Naive thymus-derived CD4-positive, alpha-beta T cell (primary cell): ENCODE results near the gene SIPA1L3. TPM values are rescaled to one million over a fixed set of nuclear protein-coding genes. Genes with fewer than 3 reads are reported as not detected.

Experiments
- ATAC-seq: fragments of 150-1000 bp; cut with Tn5 transposase; 2 replicates; pipeline ENCODE4 v1.10.0; 2021; ENCODE audit warnings: mild to moderate bottlenecking, moderate library complexity
- CTCF ChIA-PET: fragments of 350-600 bp; sonication (Branson Sonifier 250); formaldehyde crosslinking; loops from one replicate; lab custom pipeline; 2021; ENCODE audit warnings: antibody characterized with exemption; lab: Charles Lee
- POLR2A ChIA-PET: fragments of 350-600 bp; sonication (Branson Sonifier 250); formaldehyde crosslinking; loops from one replicate; lab custom pipeline; 2021; ENCODE audit warnings: antibody characterized with exemption, inconsistent platforms; lab: Charles Lee
- DNase-seq, 9 donors: peaks; one replicate each; pipeline versions ENCODE4 v3.0.0 to v3.0.0-alpha.2; 2020 to 2022; ENCODE audit warnings: mixed read lengths in 1 of 9
- H3K27ac ChIP-seq: one replicate; pipeline ENCODE4 v1.7.0; 2013; ENCODE audit warnings: mild to moderate bottlenecking, low read depth, low read length, moderate library complexity
- H3K27me3 ChIP-seq, 2 donors: one replicate each; pipeline ENCODE4 v1.7.0; 2013; ENCODE audit warnings: low read length in 2 of 2, mild to moderate bottlenecking in 2 of 2, moderate library complexity in 2 of 2; ENCODE audit not compliant: control insufficient read depth in 2 of 2, insufficient read depth in 2 of 2
- H3K36me3 ChIP-seq, 3 experiments: 1 replicate in 2 of 3; 2 replicates in 1 of 3; pipeline ENCODE4 v1.7.0; 2013; ENCODE audit warnings: low read length in 3 of 3, mild to moderate bottlenecking in 3 of 3, moderate library complexity in 1 of 3; ENCODE audit not compliant: insufficient read depth in 3 of 3, control insufficient read depth in 2 of 3
- H3K4me1 ChIP-seq, 2 donors: one replicate each; pipeline ENCODE4 v1.7.0; 2013; ENCODE audit warnings: low read length in 2 of 2, mild to moderate bottlenecking in 2 of 2, moderate library complexity in 1 of 2; ENCODE audit not compliant: control insufficient read depth in 2 of 2, insufficient read depth in 2 of 2
- H3K4me3 ChIP-seq: 2 replicates; pipeline ENCODE4 v1.7.0; 2013; ENCODE audit warnings: mild to moderate bottlenecking, low read length
- H3K9me3 ChIP-seq, 3 experiments: 1 replicate in 2 of 3; 2 replicates in 1 of 3; pipeline ENCODE4 v1.7.0; 2013; ENCODE audit warnings: low read length in 3 of 3; ENCODE audit not compliant: control insufficient read depth in 2 of 3
- H3K27ac Mint-ChIP-seq, 9 donors: one replicate each; pipeline ENCODE4 v1.8.0; 2020 to 2022; ENCODE audit warnings: mixed read lengths in 9 of 9, mild to moderate bottlenecking in 8 of 9, moderate library complexity in 5 of 9, inconsistent platforms in 2 of 9
- H3K27me3 Mint-ChIP-seq, 5 donors: one replicate each; pipeline ENCODE4 v1.8.0; 2021 to 2022; ENCODE audit warnings: mixed read lengths in 5 of 5, mild to moderate bottlenecking in 1 of 5
- H3K36me3 Mint-ChIP-seq, 5 donors: one replicate each; pipeline ENCODE4 v1.8.0; 2020 to 2022; ENCODE audit warnings: mixed read lengths in 5 of 5, mild to moderate bottlenecking in 3 of 5, inconsistent platforms in 1 of 5
- H3K4me1 Mint-ChIP-seq, 7 donors: one replicate each; pipeline ENCODE4 v1.8.0; 2020 to 2022; ENCODE audit warnings: mixed read lengths in 7 of 7, mild to moderate bottlenecking in 3 of 7, inconsistent platforms in 1 of 7
- H3K4me3 Mint-ChIP-seq, 10 donors: one replicate each; pipeline ENCODE4 v1.8.0; 2020 to 2022; ENCODE audit warnings: mild to moderate bottlenecking in 10 of 10, mixed read lengths in 10 of 10, moderate library complexity in 6 of 10, inconsistent platforms in 2 of 10
- H3K9me3 Mint-ChIP-seq, 11 donors: one replicate each; pipeline ENCODE4 v1.8.0; 2020 to 2022; ENCODE audit warnings: mixed read lengths in 11 of 11, mild to moderate bottlenecking in 4 of 11, inconsistent platforms in 1 of 11, moderate library complexity in 1 of 11
- intact Hi-C, 2 donors: fragments of 100-400 bp; cut with micrococcal nuclease; formaldehyde crosslinking; loops; one replicate each; pipeline ENCODE4 v1.15.1; 2023
- polyA plus RNA-seq, 2 donors: library from polyadenylated mRNA; unstranded; fragments of 300-500 nt; fragmentation: Illumina TruSeq; gene quantifications; one replicate each; pipeline ENCODE4 v1.2.3, GENCODE V29; 2021
- total RNA-seq, 6 experiments: library from RNA in 5 of 6; stranded (reverse) in 5 of 6; gene quantifications; 1 replicate in 5 of 6; 2 replicates in 1 of 6; pipeline ENCODE4 v1.2.3 and lab custom pipeline; 2021 to 2026

The SIPA1L3 gene
- total and polyA plus RNA-seq, 7 experiments from 2014 or later = 0.91 to 38.7 (median 22.5) TPM

DNA sequence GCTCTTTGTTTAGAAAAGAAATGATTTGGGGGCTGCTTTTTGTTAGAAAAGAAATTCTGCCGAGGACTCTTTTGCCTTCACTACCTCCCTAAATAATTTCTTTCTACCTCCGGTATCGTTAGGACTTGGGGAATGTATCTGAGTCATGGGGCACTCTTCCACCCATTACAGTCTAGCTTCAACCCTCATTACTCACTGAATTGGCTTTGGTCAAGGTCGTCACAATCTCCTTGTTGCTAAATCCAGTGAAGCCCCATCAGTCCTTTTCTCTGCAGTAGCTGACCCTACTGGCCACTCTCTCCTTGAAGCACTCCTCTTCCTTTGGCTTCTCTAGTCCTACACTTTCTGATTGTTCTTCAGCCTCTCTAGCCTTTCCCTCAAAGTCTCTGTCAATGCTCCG is 34.6 kb upstream of the SIPA1L3 start:
- intact Hi-C loops = no loop called here
- Mint-ChIP-seq H3K36me3 (no peaks in the 10 kb centered on the region), H3K4me3 (no peak overlapping the region), H3K4me1 (peaks cover 0 to 2% (median 0%) of the 10 kb centered on the region in 7 donors), H3K9me3 (peaks cover 1 to 48% (median 12%) of the 10 kb centered on the region in 11 donors), H3K27ac (peak overlapping the region in 1 of 9 donors; percentile 1), H3K27me3 (peaks cover 0 to 23% (median 12%) of the 10 kb centered on the region in 5 donors)
- H3K9me3 ChIP-seq = no peaks in the 10 kb centered on the region
- no peak for DNase-seq
- H3K36me3 ChIP-seq = no peaks in the 10 kb centered on the region
- no peaks in the 10 kb centered on the region for H3K4me1 ChIP-seq
- ATAC-seq = no peak
- POLR2A ChIA-PET = no interaction called here
- H3K27ac ChIP-seq = no peak overlapping the region
- no peak overlapping the region for H3K4me3 ChIP-seq
- CTCF ChIA-PET = no interaction called here
- no peaks in the 10 kb centered on the region for H3K27me3 ChIP-seq

DNA sequence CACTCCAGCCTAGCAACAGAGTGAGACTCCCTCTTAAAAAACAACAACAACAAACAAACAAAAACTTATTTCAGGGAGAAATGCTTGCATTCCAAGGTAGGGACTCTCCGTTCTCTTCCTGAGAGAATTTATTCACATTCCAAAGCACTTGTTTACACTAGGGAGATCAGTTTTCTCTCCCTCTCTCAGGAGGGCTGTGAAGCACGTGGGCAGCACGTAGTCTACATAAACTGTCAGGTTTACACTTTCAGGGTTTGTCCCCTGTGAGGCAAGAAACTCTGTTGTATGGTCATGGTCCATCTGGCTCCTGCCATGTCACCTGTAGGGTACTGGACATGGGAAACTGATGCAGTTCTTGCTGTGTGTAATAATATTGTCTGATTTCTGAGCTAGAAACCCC is 32.2 kb upstream of the SIPA1L3 start:
- DNase-seq (no peak), ATAC-seq (no peak)
- Mint-ChIP-seq H3K27me3 (peaks cover 0 to 10% (median 8%) of the 10 kb centered on the region in 5 donors), H3K9me3 (peaks cover under 1 to 46% (median 9%) of the 10 kb centered on the region in 11 donors), H3K4me1 (peaks cover 0 to 2% (median 0%) of the 10 kb centered on the region in 7 donors), H3K36me3 (peaks cover 0 to 5% (median 0%) of the 10 kb centered on the region in 5 donors), H3K4me3 (no peak overlapping the region), H3K27ac (no peak overlapping the region)
- H3K4me1 ChIP-seq = no peaks in the 10 kb centered on the region
- no peak overlapping the region for H3K4me3 ChIP-seq
- ChIA-PET POLR2A (no interaction called here), CTCF (no interaction called here)
- intact Hi-C loops = no loop called here
- H3K27ac ChIP-seq = no peak overlapping the region
- H3K36me3 ChIP-seq = no peaks in the 10 kb centered on the region
- no peaks in the 10 kb centered on the region for H3K9me3 ChIP-seq
- no peaks in the 10 kb centered on the region for H3K27me3 ChIP-seq

DNA sequence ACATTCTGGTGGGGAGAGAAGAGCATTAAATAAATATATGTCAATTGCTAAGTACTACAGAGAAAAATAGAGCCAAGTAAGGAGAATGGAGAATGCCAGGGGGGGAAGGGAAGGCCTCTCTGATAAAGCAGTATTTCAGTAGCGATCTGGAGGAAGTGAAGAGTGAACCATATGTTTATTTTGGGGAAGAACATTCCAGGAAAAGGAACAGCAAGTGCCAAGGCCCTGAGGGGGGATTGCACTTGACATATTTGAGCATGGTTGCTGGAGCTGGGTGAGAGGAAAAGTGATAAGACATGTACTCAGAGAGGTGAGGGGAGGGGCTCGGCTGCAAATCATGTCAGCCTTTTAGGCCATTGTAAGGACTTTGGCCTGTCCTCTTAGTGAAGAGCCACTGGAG is 31.0 kb upstream of the SIPA1L3 start:
- H3K4me3 ChIP-seq = no peak overlapping the region
- POLR2A ChIA-PET = no interaction called here
- Mint-ChIP-seq H3K27ac (peak overlapping the region in 1 of 9 donors; percentile 3), H3K27me3 (peaks cover 0 to 4% (median 4%) of the 10 kb centered on the region in 5 donors), H3K4me3 (no peak overlapping the region), H3K36me3 (peaks cover 0 to 5% (median 0%) of the 10 kb centered on the region in 5 donors), H3K4me1 (peaks cover 0 to 2% (median 0%) of the 10 kb centered on the region in 7 donors), H3K9me3 (peaks cover 0 to 40% (median 5%) of the 10 kb centered on the region in 11 donors)
- no peaks in the 10 kb centered on the region for H3K27me3 ChIP-seq
- no peaks in the 10 kb centered on the region for H3K9me3 ChIP-seq
- no peak for ATAC-seq
- no peak for DNase-seq
- intact Hi-C loops = no loop called here
- H3K4me1 ChIP-seq = no peaks in the 10 kb centered on the region
- no peaks in the 10 kb centered on the region for H3K36me3 ChIP-seq
- no peak overlapping the region for H3K27ac ChIP-seq
- CTCF ChIA-PET = no interaction called here

DNA sequence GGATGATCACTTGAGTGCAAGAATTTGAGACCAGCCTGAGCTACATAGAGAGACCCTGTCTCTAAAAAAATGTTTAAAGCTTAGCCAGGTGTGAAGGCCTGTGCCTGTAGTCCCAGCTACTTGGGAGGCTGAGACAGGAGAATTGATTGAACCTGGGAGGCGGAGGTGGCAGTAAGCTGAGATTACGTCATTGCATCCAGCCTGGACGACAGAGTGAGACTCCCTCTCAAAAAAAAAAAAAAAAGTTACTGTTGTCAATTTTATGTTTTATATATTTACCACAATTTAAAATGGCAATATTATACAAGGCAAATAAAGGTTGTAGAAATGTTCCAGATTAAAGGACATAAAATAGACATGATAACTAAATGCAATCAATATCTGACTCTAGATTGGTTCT is 29.9 kb upstream of the SIPA1L3 start:
- no peak for DNase-seq
- Mint-ChIP-seq H3K9me3 (peaks cover 0 to 46% (median 7%) of the 10 kb centered on the region in 11 donors), H3K27ac (no peak overlapping the region), H3K36me3 (peaks cover 0 to 5% (median 3%) of the 10 kb centered on the region in 5 donors), H3K4me3 (no peak overlapping the region), H3K27me3 (peaks cover 0 to 4% (median 0%) of the 10 kb centered on the region in 5 donors), H3K4me1 (peaks cover 0 to 2% (median 0%) of the 10 kb centered on the region in 7 donors)
- ATAC-seq = no peak
- Histone ChIP-seq H3K27me3 (no peaks in the 10 kb centered on the region), H3K36me3 (no peaks in the 10 kb centered on the region), H3K27ac (no peak overlapping the region), H3K4me3 (no peak overlapping the region), H3K4me1 (no peaks in the 10 kb centered on the region), H3K9me3 (peaks cover 0 to 7% (median 0%) of the 10 kb centered on the region in 3 experiments)
- intact Hi-C loops = no loop called here
- POLR2A ChIA-PET = no interaction called here
- CTCF ChIA-PET = no interaction called here

GRCh38 chr19:37885392-37885791 is 21.6 kb upstream of the SIPA1L3 start:
- Mint-ChIP-seq H3K9me3 (peaks cover 0 to 40% (median 19%) of the 10 kb centered on the region in 11 donors), H3K27ac (no peak overlapping the region), H3K4me3 (no peak overlapping the region), H3K36me3 (peaks cover 0 to 8% (median 5%) of the 10 kb centered on the region in 5 donors), H3K27me3 (peaks cover 0 to 4% (median 0%) of the 10 kb centered on the region in 5 donors), H3K4me1 (no peaks in the 10 kb centered on the region)
- ChIA-PET CTCF (interaction anchor here (0.6 kb wide), 1 partner anchor 376 kb away, joined by 8 read pairs; no protein-coding TSS in a partner anchor), POLR2A (no interaction called here)
- no peak overlapping the region for H3K27ac ChIP-seq
- H3K4me3 ChIP-seq = no peak overlapping the region
- DNase-seq (no peak), ATAC-seq (no peak)
- no peaks in the 10 kb centered on the region for H3K4me1 ChIP-seq
- no peaks in the 10 kb centered on the region for H3K36me3 ChIP-seq
- intact Hi-C loops = no loop called here
- H3K27me3 ChIP-seq = no peaks in the 10 kb centered on the region
- H3K9me3 ChIP-seq = peaks cover 0 to 19% (median 0%) of the 10 kb centered on the region in 3 experiments

DNA sequence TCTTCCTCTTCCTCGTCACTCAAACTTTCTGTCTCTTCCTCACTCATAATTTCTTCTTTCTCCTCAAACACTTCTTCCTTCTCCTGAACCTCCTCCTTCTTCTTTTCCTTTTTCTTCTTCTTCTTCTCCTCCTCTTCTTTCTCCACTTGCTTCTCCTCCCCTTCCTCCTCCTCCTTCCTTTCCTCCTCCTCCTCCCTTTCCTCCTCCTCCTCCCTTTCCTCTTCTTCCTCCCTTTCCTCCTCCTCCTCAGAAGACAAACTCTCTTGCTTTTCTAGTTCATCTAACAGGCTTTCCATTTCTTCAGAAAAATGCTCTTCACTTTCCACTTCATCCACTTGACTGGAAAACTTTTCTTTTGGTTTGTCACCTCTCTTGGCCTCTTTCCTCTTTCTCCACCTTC is 20.4 kb upstream of the SIPA1L3 start:
- no peak overlapping the region for H3K27ac ChIP-seq
- no peak overlapping the region for H3K27ac Mint-ChIP-seq
- ChIA-PET CTCF (no interaction called here), POLR2A (no interaction called here)
- H3K27me3 Mint-ChIP-seq = peaks cover 0 to 9% (median 6%) of the 10 kb centered on the region in 5 donors
- no peaks in the 10 kb centered on the region for H3K4me1 Mint-ChIP-seq
- H3K9me3 Mint-ChIP-seq = peaks cover 0 to 33% (median 16%) of the 10 kb centered on the region in 11 donors
- no peaks in the 10 kb centered on the region for H3K36me3 ChIP-seq
- H3K4me3 ChIP-seq = no peak overlapping the region
- DNase-seq (no peak), ATAC-seq (no peak)
- intact Hi-C loops = no loop called here
- H3K27me3 ChIP-seq = no peaks in the 10 kb centered on the region
- peaks cover 0 to 10% (median 5%) of the 10 kb centered on the region in 5 donors for H3K36me3 Mint-ChIP-seq
- H3K4me1 ChIP-seq = no peaks in the 10 kb centered on the region
- H3K4me3 Mint-ChIP-seq = no peak overlapping the region
- H3K9me3 ChIP-seq = peaks cover 0 to 17% (median 0%) of the 10 kb centered on the region in 3 experiments
